Activated naive CD8-positive, alpha-beta T cell treated with anti-CD3 and anti-CD28 coated beads, Interleukin-2, amount 50 U/mL, for 24 hours (primary cell): Measurements from ENCODE around the gene RAB11A.
A peak's percentile ranks its signal among the peaks of the same experiment; 100 is the strongest.

Experiments used
- ATAC-seq: fragments of 150-1000 bp; cut with Tn5 transposase; one replicate; pipeline ENCODE4 v1.10.0; 2021
- DNase-seq: peaks from one replicate; pipeline ENCODE4 v3.0.0; 2021
- H3K27ac Mint-ChIP-seq: one replicate; pipeline ENCODE4 v1.8.0; 2021; ENCODE audit warnings: mild to moderate bottlenecking, mixed read lengths
- H3K27me3 Mint-ChIP-seq: one replicate; pipeline ENCODE4 v1.8.0; 2021; ENCODE audit warnings: mixed read lengths
- H3K36me3 Mint-ChIP-seq: one replicate; pipeline ENCODE4 v1.8.0; 2021; ENCODE audit warnings: low read depth, mixed read lengths
- H3K4me1 Mint-ChIP-seq: one replicate; pipeline ENCODE4 v1.8.0; 2021; ENCODE audit warnings: mixed read lengths
- H3K4me3 Mint-ChIP-seq: one replicate; pipeline ENCODE4 v1.8.0; 2021; ENCODE audit warnings: mild to moderate bottlenecking, moderate library complexity, mixed read lengths
- H3K9me3 Mint-ChIP-seq: one replicate; pipeline ENCODE4 v1.8.0; 2021; ENCODE audit warnings: mixed read lengths

The RAB11A gene

DNA sequence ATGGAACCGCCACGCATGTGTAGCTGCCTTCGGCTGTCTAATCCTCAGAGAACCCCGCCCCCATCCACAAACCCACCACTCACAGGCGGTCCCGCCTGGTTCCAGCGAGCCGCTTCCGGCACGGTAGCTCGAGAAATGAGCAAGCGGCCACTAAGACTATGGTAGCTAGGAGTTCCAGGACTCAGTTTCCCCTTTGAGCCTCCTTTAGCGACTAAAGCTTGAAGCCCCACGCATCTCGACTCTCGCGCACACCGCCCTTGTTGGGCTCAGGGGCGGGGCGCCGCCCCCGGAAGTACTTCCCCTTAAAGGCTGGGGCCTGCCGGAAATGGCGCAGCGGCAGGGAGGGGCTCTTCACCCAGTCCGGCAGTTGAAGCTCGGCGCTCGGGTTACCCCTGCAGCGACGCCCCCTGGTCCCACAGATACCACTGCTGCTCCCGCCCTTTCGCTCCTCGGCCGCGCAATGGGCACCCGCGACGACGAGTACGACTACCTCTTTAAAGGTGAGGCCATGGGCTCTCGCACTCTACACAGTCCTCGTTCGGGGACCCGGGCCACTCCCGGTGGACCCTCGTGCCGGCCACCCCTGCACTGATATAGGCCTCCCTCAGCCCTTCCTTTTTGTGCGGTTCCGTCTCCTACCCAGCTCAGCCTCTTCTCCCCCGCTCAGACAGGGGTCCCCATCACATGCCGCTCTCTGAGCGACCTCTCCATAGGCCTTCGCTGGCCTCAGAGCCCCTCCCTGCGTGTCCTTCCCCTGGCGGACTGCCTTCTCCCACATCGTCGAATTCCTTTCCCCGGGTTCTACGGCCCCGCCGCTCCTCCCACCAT is at the start of gene RAB11A:
Gene RAB11A, plus strand, starts transcription at position 366 of the 828 bp plus-strand sequence. Its CDS starts 95 bp downstream, at position 461.
- H3K4me3 Mint-ChIP-seq: peak within 1 kb of the TSS; percentile 99
- H3K9me3 Mint-ChIP-seq: no peaks in the 10 kb centered on the region
- peaks cover 4% of the 10 kb centered on the region for H3K27me3 Mint-ChIP-seq
- peaks cover 39% of the 10 kb centered on the region for H3K4me1 Mint-ChIP-seq
- peak within 1 kb of the TSS; percentile 98 for H3K27ac Mint-ChIP-seq
- peak; percentile 96 for ATAC-seq
- H3K36me3 Mint-ChIP-seq: peaks cover 4% of the 10 kb centered on the region
- peak; percentile 95 for DNase-seq

DNA sequence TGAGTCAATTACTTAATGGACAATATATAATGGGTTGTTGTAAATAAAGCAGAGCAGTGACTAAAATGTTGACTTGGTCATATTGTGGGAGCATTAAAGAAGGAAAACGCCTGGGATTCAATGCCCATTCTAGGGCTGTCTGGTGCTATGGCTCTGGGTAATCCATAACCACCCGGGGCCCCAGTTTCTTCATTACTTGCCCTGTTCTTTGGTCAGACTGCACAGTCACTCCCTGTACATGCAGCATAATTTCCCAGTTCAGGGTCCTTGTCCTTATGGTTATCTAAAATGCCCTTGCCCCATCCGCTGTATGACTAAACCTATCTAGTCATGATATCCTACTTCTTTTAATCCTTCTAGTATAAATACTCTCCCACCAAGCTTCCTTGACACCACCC is 49.7 kb upstream of the RAB11A start:
- Mint-ChIP-seq H3K27me3 (peaks cover 4% of the 10 kb centered on the region), H3K9me3 (peaks cover 5% of the 10 kb centered on the region), H3K36me3 (peaks cover 6% of the 10 kb centered on the region), H3K4me1 (peaks cover 78% of the 10 kb centered on the region), H3K4me3 (peak overlapping the region; percentile 65), H3K27ac (peak overlapping the region; percentile 91)
- DNase-seq (no peak), ATAC-seq (peak; percentile 21)

DNA sequence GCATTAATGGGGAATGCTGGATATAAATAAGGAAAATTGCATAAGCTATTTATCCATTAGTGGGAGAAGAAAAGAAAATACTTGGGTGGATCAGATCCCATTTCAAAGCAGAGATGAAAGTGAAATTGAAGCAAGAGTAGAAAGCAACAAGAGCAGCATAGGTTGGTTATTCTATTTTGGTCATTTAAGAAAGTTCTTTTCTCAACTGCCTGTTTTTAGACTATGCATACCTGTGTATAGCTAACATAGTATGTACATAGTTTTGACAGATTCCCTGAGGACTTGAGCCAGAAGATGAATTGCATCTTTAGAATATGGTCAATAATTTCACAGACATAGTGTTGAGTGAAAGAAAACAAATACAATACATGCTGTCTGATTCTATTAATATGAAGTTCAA is 48.2 kb upstream of the RAB11A start:
- ATAC-seq (no peak), DNase-seq (no peak)
- H3K27me3 Mint-ChIP-seq: peaks cover 4% of the 10 kb centered on the region
- H3K4me1 Mint-ChIP-seq: peaks cover 74% of the 10 kb centered on the region
- peaks cover 5% of the 10 kb centered on the region for H3K9me3 Mint-ChIP-seq
- H3K36me3 Mint-ChIP-seq: peaks cover 6% of the 10 kb centered on the region
- no peak overlapping the region for H3K4me3 Mint-ChIP-seq
- H3K27ac Mint-ChIP-seq: peak overlapping the region; percentile 50

DNA sequence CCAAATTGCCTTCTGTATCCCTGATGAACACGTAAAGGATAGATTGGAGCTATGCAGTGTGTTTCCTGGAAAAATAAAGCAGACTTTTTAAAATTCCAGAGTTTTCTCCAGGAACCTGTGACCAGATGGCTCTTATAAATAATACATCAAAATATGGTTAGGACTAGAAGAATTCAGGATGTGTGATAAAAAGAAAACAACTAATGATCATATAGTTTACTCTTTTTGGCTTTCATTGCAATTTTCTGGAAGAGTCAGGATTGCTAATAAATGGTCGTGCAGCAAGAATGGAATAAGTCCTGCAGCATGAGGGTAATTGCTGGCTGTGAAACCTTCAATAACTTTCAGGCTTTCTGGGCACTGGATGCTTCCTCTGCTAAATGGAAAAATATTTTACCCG is 47.0 kb upstream of the RAB11A start:
- Mint-ChIP-seq H3K4me3 (no peak overlapping the region), H3K27me3 (peaks cover 1% of the 10 kb centered on the region), H3K9me3 (no peaks in the 10 kb centered on the region), H3K4me1 (peaks cover 69% of the 10 kb centered on the region), H3K27ac (no peak overlapping the region), H3K36me3 (peaks cover 3% of the 10 kb centered on the region)
- DNase-seq: no peak
- no peak for ATAC-seq

- Mint-ChIP-seq H3K27me3 (no peaks in the 10 kb centered on the region), H3K4me1 (peaks cover 70% of the 10 kb centered on the region), H3K27ac (peak overlapping the region; percentile 22), H3K9me3 (no peaks in the 10 kb centered on the region), H3K36me3 (no peaks in the 10 kb centered on the region), H3K4me3 (no peak overlapping the region)
- DNase-seq (no peak), ATAC-seq (no peak)
These were observed 45.1 kb upstream of the RAB11A start for GRCh38 chr15:65824031-65824743.

GRCh38 chr15:65824941-65825544 is 44.2 kb upstream of the RAB11A start:
- Mint-ChIP-seq H3K27ac (no peak overlapping the region), H3K4me1 (peaks cover 65% of the 10 kb centered on the region), H3K4me3 (no peak overlapping the region), H3K9me3 (no peaks in the 10 kb centered on the region), H3K27me3 (no peaks in the 10 kb centered on the region), H3K36me3 (no peaks in the 10 kb centered on the region)
- no peak for ATAC-seq
- DNase-seq: no peak

DNA sequence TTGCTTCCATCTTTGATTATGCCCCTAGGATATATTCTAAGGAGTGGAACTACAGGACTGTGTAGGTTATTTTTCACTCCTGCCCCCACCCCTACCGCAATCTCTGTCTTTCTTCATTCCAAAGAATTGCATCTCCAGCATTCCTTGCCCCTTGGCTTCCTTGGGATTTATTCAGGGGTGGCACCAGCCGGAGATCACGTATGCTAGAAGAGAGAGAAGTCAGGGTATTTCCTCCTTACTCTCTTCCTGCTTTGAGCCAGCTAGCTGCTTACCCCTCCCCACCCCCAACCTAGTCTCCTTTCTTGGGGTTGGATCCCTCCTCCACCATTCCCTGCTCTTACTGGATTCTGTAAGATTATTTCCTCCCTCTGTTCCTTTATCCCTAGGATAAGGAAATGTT is 42.2 kb upstream of the RAB11A start:
- DNase-seq: no peak
- no peak for ATAC-seq
- H3K36me3 Mint-ChIP-seq: no peaks in the 10 kb centered on the region
- peak overlapping the region; percentile 55 for H3K4me3 Mint-ChIP-seq
- H3K4me1 Mint-ChIP-seq: peaks cover 63% of the 10 kb centered on the region
- H3K27me3 Mint-ChIP-seq: no peaks in the 10 kb centered on the region
- H3K27ac Mint-ChIP-seq: peak overlapping the region; percentile 89
- H3K9me3 Mint-ChIP-seq: no peaks in the 10 kb centered on the region

GRCh38 chr15:65828585-65828984 is 40.7 kb upstream of the RAB11A start:
- H3K36me3 Mint-ChIP-seq: no peaks in the 10 kb centered on the region
- peaks cover 67% of the 10 kb centered on the region for H3K4me1 Mint-ChIP-seq
- H3K27ac Mint-ChIP-seq: peak overlapping the region; percentile 88
- H3K9me3 Mint-ChIP-seq: no peaks in the 10 kb centered on the region
- peak overlapping the region; percentile 16 for H3K4me3 Mint-ChIP-seq
- no peaks in the 10 kb centered on the region for H3K27me3 Mint-ChIP-seq
- DNase-seq (no peak), ATAC-seq (peak; percentile 40)

GRCh38 chr15:65829130-65829764 is 40.0 kb upstream of the RAB11A start:
- Mint-ChIP-seq H3K9me3 (no peaks in the 10 kb centered on the region), H3K4me3 (peak overlapping the region; percentile 16), H3K4me1 (peaks cover 68% of the 10 kb centered on the region), H3K27me3 (no peaks in the 10 kb centered on the region), H3K27ac (peak overlapping the region; percentile 88), H3K36me3 (no peaks in the 10 kb centered on the region)
- DNase-seq (no peak), ATAC-seq (peak; percentile 21)

GRCh38 chr15:65832549-65833364 is 36.5 kb upstream of the RAB11A start:
- DNase-seq (peak; percentile 56), ATAC-seq (peak; percentile 85)
- no peaks in the 10 kb centered on the region for H3K36me3 Mint-ChIP-seq
- H3K4me1 Mint-ChIP-seq: peaks cover 56% of the 10 kb centered on the region
- peak overlapping the region; percentile 73 for H3K4me3 Mint-ChIP-seq
- H3K27ac Mint-ChIP-seq: peak overlapping the region; percentile 92
- no peaks in the 10 kb centered on the region for H3K9me3 Mint-ChIP-seq
- no peaks in the 10 kb centered on the region for H3K27me3 Mint-ChIP-seq

GRCh38 chr15:65833501-65834205 is 35.6 kb upstream of the RAB11A start:
- DNase-seq (peak; percentile 48), ATAC-seq (peak; percentile 68)
- Mint-ChIP-seq H3K27ac (peak overlapping the region; percentile 92), H3K4me3 (peak overlapping the region; percentile 73), H3K36me3 (no peaks in the 10 kb centered on the region), H3K27me3 (no peaks in the 10 kb centered on the region), H3K9me3 (no peaks in the 10 kb centered on the region), H3K4me1 (peaks cover 48% of the 10 kb centered on the region)

- H3K4me1 Mint-ChIP-seq: peaks cover 39% of the 10 kb centered on the region
- no peak overlapping the region for H3K27ac Mint-ChIP-seq
- H3K9me3 Mint-ChIP-seq: no peaks in the 10 kb centered on the region
- ATAC-seq (no peak), DNase-seq (no peak)
- H3K27me3 Mint-ChIP-seq: no peaks in the 10 kb centered on the region
- H3K36me3 Mint-ChIP-seq: no peaks in the 10 kb centered on the region
- no peak overlapping the region for H3K4me3 Mint-ChIP-seq
These were observed 34.5 kb upstream of the RAB11A start for GRCh38 chr15:65834603-65835282.

DNA sequence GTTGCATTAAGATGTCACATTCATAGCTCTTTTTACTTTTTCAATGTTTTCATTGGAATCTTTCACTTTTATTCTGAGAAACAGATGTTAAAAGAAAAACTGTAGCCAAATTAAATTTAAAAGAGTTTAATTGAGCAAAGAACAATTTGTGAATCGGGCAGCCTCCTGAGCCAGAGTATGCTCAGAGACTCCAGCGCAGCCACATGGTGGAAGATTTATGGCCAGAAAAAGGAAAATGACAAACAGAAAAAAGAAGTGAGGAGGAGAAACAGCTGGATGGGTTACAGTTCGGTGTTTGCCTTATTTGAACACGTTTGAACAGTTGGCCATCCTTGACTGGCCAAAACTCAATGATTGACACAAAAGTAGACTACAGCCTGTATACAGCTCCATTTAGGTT is 33.8 kb upstream of the RAB11A start:
- H3K36me3 Mint-ChIP-seq: no peaks in the 10 kb centered on the region
- H3K9me3 Mint-ChIP-seq: no peaks in the 10 kb centered on the region
- no peaks in the 10 kb centered on the region for H3K27me3 Mint-ChIP-seq
- H3K4me3 Mint-ChIP-seq: no peak overlapping the region
- H3K4me1 Mint-ChIP-seq: peaks cover 36% of the 10 kb centered on the region
- H3K27ac Mint-ChIP-seq: no peak overlapping the region
- DNase-seq (no peak), ATAC-seq (no peak)
